Ovary (tissue), 9 donors: Measurements from ENCODE around the gene HES5. TPM values are rescaled to one million over a fixed set of nuclear protein-coding genes. Genes with fewer than 3 reads are reported as not detected.

Source experiments
- DNase-seq, 5 donors: peaks; one replicate each; pipeline ENCODE4 v3.0.0-alpha.2; 2019 to 2020
- H3K27ac ChIP-seq, 2 donors: fragments of 200-600 bp; one replicate each; pipeline versions ENCODE4 v1.5.1 to v1.8.0; 2019 to 2022
- H3K27me3 ChIP-seq: fragments of 200-600 bp; one replicate; pipeline ENCODE4 v1.8.0; 2022
- H3K36me3 ChIP-seq: fragments of 200-600 bp; sonication (generic); one replicate; pipeline ENCODE4 v1.5.1; 2019
- H3K4me1 ChIP-seq: one replicate; pipeline ENCODE4 v1.8.1; 2013; ENCODE audit warnings: mild to moderate bottlenecking, moderate library complexity; ENCODE audit not compliant: insufficient read depth
- H3K4me3 ChIP-seq: fragments of 200-600 bp; sonication (generic); one replicate; pipeline ENCODE4 v1.5.1; 2017
- H3K9me3 ChIP-seq, 2 donors: fragments of 200-600 bp in 1 of 2; sonication (generic) in 1 of 2; one replicate each; pipeline versions ENCODE4 v1.5.1 to v1.8.1; 2013 to 2019; ENCODE audit warnings: mild to moderate bottlenecking in 1 of 2, moderate library complexity in 1 of 2
- CTCF ChIP-seq, 3 donors: fragments of 450-650 bp in 2 of 3; fragments of 200-600 bp in 1 of 3; IDR thresholded peaks; one replicate each; pipeline versions ENCODE4 v1.5.1 to v1.8.0; 2016 to 2022; ENCODE audit warnings: antibody characterized with exemption in 3 of 3, mild to moderate bottlenecking in 1 of 3
- EP300 ChIP-seq: sonication (generic); formaldehyde crosslinking; IDR thresholded peaks from one replicate; pipeline ENCODE4 v1.6.1; 2017; ENCODE audit warnings: antibody characterized with exemption
- POLR2A ChIP-seq: fragments of 450-650 bp; IDR thresholded peaks from one replicate; pipeline ENCODE4 v1.6.1; 2017; ENCODE audit warnings: antibody characterized with exemption, mild to moderate bottlenecking, moderate library complexity
- WGBS, 3 donors: extraction: QIAGEN DNeasy Blood & Tissue Kit in 1 of 3; methylation state at CpG; one replicate each; pipeline versions ENCODE4 v1.1.5 to v1.1.7; 2013 to 2017; 5-methylcytosine and 5-hydroxymethylcytosine counted together
- intact Hi-C, 4 donors: fragments of 100-400 bp; cut with DNase I; formaldehyde crosslinking; loops; one replicate each; pipeline versions ENCODE4 v1.11.0 to v1.15.1; 2022 to 2023
- polyA plus RNA-seq, 2 donors: library from polyadenylated mRNA; stranded (reverse); fragments of 200-250 nt in 1 of 2; fragments of 350-450 nt in 1 of 2; fragmentation: Illumina TruSeq in 1 of 2; extraction: RNeasy Lipid Tissue Mini Kit (QIAGEN cat#74804) in 1 of 2; gene quantifications; one replicate each; pipeline ENCODE4 v1.2.3, GENCODE V29; 2013 to 2014
- total RNA-seq, 7 donors: library from RNA; depleted of rRNA in 2 of 7; stranded (reverse); fragments of >200 nt in 2 of 7; fragmentation: NEBNext Ultra II Directional in 3 of 7; extraction: Animal tissue kit (Norgen Biotek cat#: 25700) in 3 of 7; gene quantifications; one replicate each; pipeline versions ENCODE4 v1.1.0 to v1.2.4, GENCODE V29; 2016 to 2023
- donor health status: DM: no; HTN: no; CAD: no; lungs with moderate emphysema.
- donor health status: DM: no; HTN: no; CAD: no.
- donor health status: Bipolar disorder and iron deficiency.
- donor health status: DM: yes; HTN: yes; CAD: no.
- donor health status: DM: no; HTN: no; CAD: no.
- donor health status: DM: yes; HTN: yes; CAD: no.

Gene HES5
- total and polyA plus RNA-seq, 9 donors = 0.13 to 0.53 (median 0.31) TPM; not detected in 4

GRCh38 chr1:2498648-2499047 lies 31.4 kb downstream of the HES5 start:
- DNase-seq = no peak
- H3K4me3 ChIP-seq = no peak overlapping the region
- no peaks in the 10 kb centered on the region for H3K36me3 ChIP-seq
- H3K27me3 ChIP-seq = peaks cover 6% of the 10 kb centered on the region
- WGBS, 3 donors = 59 to 75% (median 68%) methylated on average over 17 to 19 of the region's 19 CpGs
- no peaks in the 10 kb centered on the region for H3K4me1 ChIP-seq
- intact Hi-C loops = no loop called here
- TF ChIP-seq EP300 (no peak), CTCF (IDR thresholded peaks at IDR 0.05) (no peak), POLR2A (no peak)
- no peak overlapping the region for H3K27ac ChIP-seq
- H3K9me3 ChIP-seq = no peaks in the 10 kb centered on the region

GRCh38 chr1:2497891-2498290 lies 32.2 kb downstream of the HES5 start:
- TF ChIP-seq POLR2A (no peak), EP300 (no peak)
- WGBS, 3 donors = 36 to 44% (median 36%) methylated on average over 4 of the region's 4 CpGs
- no peaks in the 10 kb centered on the region for H3K36me3 ChIP-seq
- no peak overlapping the region for H3K4me3 ChIP-seq
- no peak for DNase-seq
- H3K27ac ChIP-seq = no peak overlapping the region
- no peaks in the 10 kb centered on the region for H3K4me1 ChIP-seq
- peaks cover 6% of the 10 kb centered on the region for H3K27me3 ChIP-seq
- no peaks in the 10 kb centered on the region for H3K9me3 ChIP-seq
- intact Hi-C loops = no loop called here

GRCh38 chr1:2496746-2497145 lies 33.3 kb downstream of the HES5 start:
- Histone ChIP-seq H3K9me3 (no peaks in the 10 kb centered on the region), H3K4me3 (no peak overlapping the region), H3K27me3 (no peaks in the 10 kb centered on the region), H3K4me1 (no peaks in the 10 kb centered on the region), H3K36me3 (no peaks in the 10 kb centered on the region), H3K27ac (no peak overlapping the region)
- TF ChIP-seq CTCF (IDR thresholded peaks at IDR 0.05) (no peak), POLR2A (no peak), EP300 (no peak)
- DNase-seq = no peak
- intact Hi-C loops = no loop called here
- WGBS, 3 donors = 81 to 87% (median 86%) methylated on average over 25 to 26 of the region's 26 CpGs

- no peaks in the 10 kb centered on the region for H3K9me3 ChIP-seq
- H3K27me3 ChIP-seq = no peaks in the 10 kb centered on the region
- no peak for TF ChIP-seq CTCF (IDR thresholded peaks at IDR 0.05)
- no peak for TF ChIP-seq EP300
- no peak for TF ChIP-seq POLR2A
- no peaks in the 10 kb centered on the region for H3K4me1 ChIP-seq
- no peak overlapping the region for H3K4me3 ChIP-seq
- DNase-seq = no peak
- H3K27ac ChIP-seq = no peak overlapping the region
- H3K36me3 ChIP-seq = no peaks in the 10 kb centered on the region
- intact Hi-C loops = no loop called here
- WGBS, 3 donors = 80 to 86% (median 80%) methylated on average over 28 of the region's 28 CpGs
Observed at GRCh38 chr1:2496087-2496622, 33.9 kb downstream of the HES5 start.

DNA sequence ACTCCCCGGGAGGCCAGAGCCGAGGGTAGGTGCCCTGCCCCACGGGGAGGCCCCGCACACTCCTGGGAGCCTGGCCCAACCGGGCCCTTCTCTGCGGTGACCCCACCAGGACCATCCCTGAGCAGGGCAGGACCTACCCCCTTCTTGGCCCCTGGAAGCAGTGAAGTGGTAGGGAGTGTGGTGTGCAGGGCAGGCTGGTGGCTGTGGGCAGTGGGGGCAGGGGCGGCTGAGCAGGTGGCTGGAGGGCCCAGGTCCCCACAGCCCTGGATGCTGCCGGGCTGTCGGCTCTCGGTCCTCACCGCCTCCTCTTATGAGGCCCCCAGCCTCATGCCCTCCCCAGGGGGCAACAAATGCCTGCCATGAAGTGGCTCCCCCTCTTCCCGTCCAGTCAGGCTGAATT lies 34.5 kb downstream of the HES5 start:
- no peaks in the 10 kb centered on the region for H3K36me3 ChIP-seq
- 84 to 92% (median 85%) methylated on average over 12 of the region's 12 CpGs for WGBS, 3 donors
- no peak for DNase-seq
- no peaks in the 10 kb centered on the region for H3K9me3 ChIP-seq
- TF ChIP-seq EP300 (no peak), POLR2A (no peak), CTCF (IDR thresholded peaks at IDR 0.05) (no peak)
- no peak overlapping the region for H3K4me3 ChIP-seq
- H3K4me1 ChIP-seq = no peaks in the 10 kb centered on the region
- no peaks in the 10 kb centered on the region for H3K27me3 ChIP-seq
- intact Hi-C loops = no loop called here
- no peak overlapping the region for H3K27ac ChIP-seq
